H1 (cell line): Measurements from ENCODE around the gene RHBDD2.

ENCODE experiments used
- POLR2AphosphoS5 ChIP-seq: IDR thresholded peaks from 2 replicates; pipeline ENCODE4 v1.6.1; 2011; ENCODE audit warnings: low read depth, low read length
- TAF1 ChIP-seq: IDR thresholded peaks from 2 replicates; pipeline ENCODE4 v1.6.1; 2011; ENCODE audit warnings: mild to moderate bottlenecking, low read depth, low read length
- TF ChIP-seq, protein P1 (sequence below), 3 experiments: IDR thresholded peaks; 1 replicate in 2 of 3; 2 replicates in 1 of 3; pipeline versions ENCODE4 v1.5.1 to v1.6.1; 2011; ENCODE audit warnings: low read length in 3 of 3, mild to moderate bottlenecking in 3 of 3, inconsistent platforms in 2 of 3, low read depth in 1 of 3, moderate library complexity in 1 of 3; ENCODE audit not compliant: insufficient read depth in 1 of 3; ENCODE audit errors: control extremely low read depth in 1 of 3

DNA sequence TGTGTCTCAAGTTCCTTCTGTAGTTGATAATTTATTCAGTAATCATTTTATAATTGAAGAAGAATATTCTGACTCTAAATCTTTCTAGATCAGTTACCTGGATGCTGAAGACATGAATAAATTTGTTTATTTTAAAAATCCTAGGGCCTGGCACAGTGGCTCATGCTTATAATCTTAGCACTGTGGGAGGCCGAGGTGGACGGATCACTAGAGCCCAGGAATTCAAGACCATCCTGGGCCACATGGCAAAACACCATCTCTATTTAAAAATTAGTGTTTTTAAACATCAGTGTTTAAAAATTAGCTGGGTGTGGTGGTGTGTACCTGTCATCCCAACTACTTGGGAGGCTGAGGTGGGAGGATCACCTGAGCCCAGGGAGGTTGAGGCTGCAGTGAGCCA lies 45.4 kb downstream of the RHBDD2 start:
- no peak for TF ChIP-seq TAF1
- TF ChIP-seq, protein P1, sequence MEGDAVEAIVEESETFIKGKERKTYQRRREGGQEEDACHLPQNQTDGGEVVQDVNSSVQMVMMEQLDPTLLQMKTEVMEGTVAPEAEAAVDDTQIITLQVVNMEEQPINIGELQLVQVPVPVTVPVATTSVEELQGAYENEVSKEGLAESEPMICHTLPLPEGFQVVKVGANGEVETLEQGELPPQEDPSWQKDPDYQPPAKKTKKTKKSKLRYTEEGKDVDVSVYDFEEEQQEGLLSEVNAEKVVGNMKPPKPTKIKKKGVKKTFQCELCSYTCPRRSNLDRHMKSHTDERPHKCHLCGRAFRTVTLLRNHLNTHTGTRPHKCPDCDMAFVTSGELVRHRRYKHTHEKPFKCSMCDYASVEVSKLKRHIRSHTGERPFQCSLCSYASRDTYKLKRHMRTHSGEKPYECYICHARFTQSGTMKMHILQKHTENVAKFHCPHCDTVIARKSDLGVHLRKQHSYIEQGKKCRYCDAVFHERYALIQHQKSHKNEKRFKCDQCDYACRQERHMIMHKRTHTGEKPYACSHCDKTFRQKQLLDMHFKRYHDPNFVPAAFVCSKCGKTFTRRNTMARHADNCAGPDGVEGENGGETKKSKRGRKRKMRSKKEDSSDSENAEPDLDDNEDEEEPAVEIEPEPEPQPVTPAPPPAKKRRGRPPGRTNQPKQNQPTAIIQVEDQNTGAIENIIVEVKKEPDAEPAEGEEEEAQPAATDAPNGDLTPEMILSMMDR (IDR thresholded peaks at IDR 0.05; ENCODE audit: control extremely low read depth in 1 of 3, insufficient read depth in 1 of 3, low read depth in 1 of 3, low read length in 3 of 3), result no peak
- no peak for TF ChIP-seq POLR2AphosphoS5
